GM21825 (cell line): ENCODE results near the gene CEP162.
"Not testable (repeated sequence)": the region's sequence is repeated elsewhere in the genome, so short reads cannot be mapped to it uniquely, and the experiment has no call there.

Source experiments
- ATAC-seq: cut with Tn5 transposase; IDR thresholded peaks from one replicate; pipeline ENCODE4 v1.9.1; 2021; ENCODE audit warnings: mild to moderate bottlenecking, moderate library complexity; ENCODE audit not compliant: unreplicated experiment

The CEP162 gene

DNA sequence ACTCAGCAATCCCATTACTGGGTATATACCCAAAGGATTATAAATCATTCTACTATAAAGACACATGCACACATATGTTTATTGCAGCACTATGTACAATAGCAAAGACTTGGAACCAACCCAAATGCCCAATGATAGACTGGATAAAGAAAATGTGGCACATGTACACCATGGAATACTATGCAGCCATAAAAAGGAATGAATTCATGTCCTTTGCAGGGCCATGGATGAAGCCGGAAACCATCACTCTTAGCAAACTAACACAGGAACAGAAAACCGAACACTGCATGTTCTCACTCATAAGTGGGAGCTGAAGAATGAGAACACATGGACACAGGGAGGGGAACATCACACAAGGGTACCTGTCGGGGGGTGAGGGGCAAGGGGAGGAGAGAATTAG lies 63.1 kb downstream of the CEP162 start:
- not testable (repeated sequence) for ATAC-seq

- ATAC-seq = no peak
Measured at GRCh38 chr6:84161190-84161589, 66.3 kb downstream of the CEP162 start.

- ATAC-seq = no peak
Measured at GRCh38 chr6:84156306-84156705, 71.1 kb downstream of the CEP162 start.

DNA sequence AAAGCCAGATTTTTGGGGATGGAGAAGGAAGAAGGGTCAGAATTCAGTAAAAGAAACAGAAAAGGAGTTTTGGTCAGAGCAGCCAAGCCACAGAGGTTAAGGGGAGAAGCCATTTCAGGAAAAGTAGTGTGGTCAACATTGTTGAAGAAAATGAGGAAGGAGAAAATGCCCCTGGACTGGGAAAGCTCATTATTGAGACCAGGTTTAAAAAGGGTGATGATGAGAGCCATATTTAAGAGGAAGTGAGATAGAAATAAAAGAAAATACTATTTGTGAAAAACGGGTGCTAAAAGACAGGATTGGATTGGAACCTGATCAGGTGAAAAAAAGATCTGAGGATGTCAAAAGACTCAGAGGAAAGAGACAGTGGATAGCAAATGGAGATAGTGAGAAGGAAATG lies 75.8 kb downstream of the CEP162 start:
- ATAC-seq = no peak

DNA sequence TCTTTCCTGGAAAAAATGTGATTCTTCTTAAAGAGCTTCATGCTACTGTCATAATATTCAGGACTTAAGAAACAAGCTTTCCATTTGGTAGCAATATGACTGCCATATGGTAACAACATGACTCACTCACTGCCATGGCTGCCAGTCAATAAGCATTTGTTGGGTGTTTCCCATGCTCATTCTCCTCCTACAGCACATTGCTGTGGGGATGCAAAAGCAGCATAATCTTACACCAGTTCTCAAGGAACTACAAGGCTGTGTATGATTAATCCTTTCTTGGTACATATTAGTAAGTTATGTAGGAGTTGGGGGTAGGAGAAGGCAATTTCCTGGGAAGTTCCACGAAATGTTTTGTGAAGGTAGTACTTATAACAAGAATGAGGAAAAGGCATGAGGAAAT lies 76.7 kb downstream of the CEP162 start:
- ATAC-seq = peak; percentile 86

GRCh38 chr6:84141521-84141920 lies 85.9 kb downstream of the CEP162 start:
- ATAC-seq = no peak

- no peak for ATAC-seq
Measured at GRCh38 chr6:84139311-84139710, 88.1 kb downstream of the CEP162 start.

GRCh38 chr6:84137989-84138575 lies 89.4 kb downstream of the CEP162 start:
- no peak for ATAC-seq

DNA sequence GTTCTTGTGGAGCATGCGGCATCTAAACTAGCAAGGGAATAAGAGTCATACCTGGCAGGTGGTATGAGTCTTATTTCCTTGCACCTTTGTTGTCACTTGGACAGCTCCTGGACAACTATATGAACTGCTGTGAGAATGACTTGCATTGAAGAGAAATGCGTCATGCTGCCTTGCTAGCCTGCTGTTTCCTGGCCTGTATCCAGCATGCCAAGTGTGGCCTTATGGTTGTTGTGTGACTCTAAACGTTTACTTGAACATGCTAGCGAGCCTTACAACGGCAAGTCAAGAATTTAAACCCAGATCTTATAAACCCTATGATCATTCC lies 90.4 kb downstream of the CEP162 start:
- ATAC-seq = no peak

- ATAC-seq = no peak
Measured at GRCh38 chr6:84136364-84137050, 90.9 kb downstream of the CEP162 start.

- ATAC-seq = no peak
Measured at GRCh38 chr6:84135291-84135690, 92.2 kb downstream of the CEP162 start.

DNA sequence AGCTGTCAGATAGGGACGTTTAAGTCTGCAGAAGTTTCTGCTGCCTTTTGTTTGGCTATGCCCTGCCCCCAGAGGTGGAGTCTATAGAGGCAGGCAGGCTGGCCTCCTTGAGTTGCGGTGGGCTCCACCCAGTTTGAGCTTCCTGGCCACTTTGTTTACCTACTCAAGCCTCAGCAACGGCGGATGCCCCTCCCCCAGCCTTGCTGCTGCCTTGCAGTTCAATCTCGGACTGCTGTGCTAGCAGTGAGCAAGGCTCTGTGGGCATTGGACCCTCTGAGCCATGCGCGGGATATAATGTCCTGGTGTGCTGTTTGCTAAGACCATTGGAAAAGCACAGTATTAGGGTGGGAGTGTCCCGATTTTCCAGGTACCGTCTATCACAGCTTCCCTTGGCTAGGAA lies 94.1 kb downstream of the CEP162 start:
- not testable (repeated sequence) for ATAC-seq

DNA sequence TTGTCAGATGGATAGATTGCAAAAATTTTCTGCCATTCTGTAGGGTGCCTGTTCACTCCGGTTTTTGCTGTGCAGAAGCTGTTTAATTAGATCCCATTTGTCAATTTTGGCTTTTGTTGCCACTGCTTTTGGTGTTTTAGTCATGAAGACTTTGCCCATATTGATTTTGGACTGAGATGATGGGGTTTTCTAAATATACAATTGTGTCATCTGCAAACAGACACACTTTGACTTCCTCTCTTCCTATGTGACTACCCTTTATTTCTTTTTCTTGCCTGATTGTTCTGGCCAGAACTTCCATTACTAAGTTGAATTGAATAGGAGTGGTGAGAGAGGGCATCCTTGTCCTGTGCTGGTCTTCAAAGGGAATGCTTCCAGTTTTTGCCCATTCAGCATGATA lies 97.9 kb downstream of the CEP162 start:
- ATAC-seq = not testable (repeated sequence)

GRCh38 chr6:84123186-84123585 lies 104.3 kb downstream of the CEP162 start:
- ATAC-seq = no peak

DNA sequence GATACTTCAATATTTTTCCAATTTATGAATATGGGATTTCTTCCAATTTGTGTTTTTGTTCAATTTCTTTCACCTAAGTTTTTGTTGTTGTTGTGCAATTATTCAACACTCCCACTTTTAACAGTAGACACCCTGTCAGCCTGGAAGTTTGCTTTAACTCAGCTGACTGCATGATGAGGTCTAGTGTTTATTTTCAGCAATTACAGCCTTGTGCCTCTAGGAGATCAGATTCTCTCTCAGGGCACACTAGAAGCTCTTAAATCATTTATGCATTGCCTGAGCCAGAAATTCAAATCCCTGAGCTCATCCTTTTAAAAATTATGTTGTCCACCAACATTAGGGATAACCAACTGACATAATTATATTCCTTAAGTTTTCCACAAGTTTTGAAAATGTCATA lies 108.2 kb downstream of the CEP162 start:
- ATAC-seq = no peak

DNA sequence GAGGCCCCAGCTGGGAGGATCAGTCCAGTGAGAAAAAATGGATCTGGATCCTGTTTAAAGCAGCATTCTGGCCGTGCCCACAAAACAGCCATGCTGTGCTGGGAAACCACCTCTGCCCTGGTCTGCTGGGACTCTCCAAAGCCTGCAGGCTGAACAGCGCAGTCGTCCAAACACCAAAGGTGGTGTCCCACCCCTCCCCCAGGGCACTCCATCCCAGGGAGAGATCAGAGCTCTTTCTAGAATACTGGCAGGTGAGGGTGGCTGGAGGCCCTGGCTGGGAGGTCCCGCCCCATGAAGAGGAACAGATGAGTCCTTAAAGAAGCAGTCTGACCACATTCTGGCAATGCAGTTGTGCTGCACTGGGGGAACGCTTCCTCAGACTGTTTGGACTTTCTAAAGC lies 109.3 kb downstream of the CEP162 start:
- ATAC-seq = no peak

- not testable (repeated sequence) for ATAC-seq
Measured at GRCh38 chr6:84114933-84115594, 112.4 kb downstream of the CEP162 start.

DNA sequence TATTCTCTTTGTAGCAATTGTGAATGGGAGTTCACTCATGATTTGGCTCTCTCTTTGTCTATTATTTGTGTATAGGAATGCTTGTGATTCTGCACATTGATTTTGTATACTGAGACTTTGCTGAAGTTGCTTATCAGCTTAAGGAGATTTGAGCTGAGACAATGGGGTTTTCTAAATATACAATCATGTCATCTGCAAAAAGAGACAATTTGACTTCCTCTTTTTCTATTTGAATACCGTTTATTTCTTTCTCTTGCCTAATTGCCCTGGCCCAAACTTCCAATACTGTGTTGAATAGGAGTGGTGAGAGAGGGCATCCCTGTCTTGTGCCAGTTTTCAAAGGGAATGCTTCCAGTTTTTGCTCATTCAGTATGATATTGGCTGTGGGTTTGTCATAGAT lies 116.1 kb downstream of the CEP162 start:
- ATAC-seq = not testable (repeated sequence)

DNA sequence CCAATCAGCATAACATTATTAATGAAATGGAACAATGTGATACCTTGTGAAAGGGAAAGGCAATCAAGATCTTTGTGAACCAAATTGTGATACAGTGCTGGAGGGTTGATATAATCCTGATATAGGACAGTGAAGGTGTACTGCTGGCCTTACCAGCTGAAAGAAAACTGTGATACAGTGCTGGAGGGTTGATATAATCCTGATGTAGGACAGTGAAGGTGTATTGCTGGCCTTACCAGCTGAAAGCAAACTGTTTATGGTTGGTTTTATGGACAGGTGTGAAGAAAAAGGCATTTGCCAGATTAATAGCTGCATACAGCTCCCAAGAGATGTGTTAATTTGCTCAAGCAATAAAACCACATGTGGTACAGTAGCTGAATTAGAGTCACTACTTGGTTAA lies 119.9 kb downstream of the CEP162 start:
- no peak for ATAC-seq

- not testable (repeated sequence) for ATAC-seq
Measured at GRCh38 chr6:84105215-84105924, 122.1 kb downstream of the CEP162 start.

DNA sequence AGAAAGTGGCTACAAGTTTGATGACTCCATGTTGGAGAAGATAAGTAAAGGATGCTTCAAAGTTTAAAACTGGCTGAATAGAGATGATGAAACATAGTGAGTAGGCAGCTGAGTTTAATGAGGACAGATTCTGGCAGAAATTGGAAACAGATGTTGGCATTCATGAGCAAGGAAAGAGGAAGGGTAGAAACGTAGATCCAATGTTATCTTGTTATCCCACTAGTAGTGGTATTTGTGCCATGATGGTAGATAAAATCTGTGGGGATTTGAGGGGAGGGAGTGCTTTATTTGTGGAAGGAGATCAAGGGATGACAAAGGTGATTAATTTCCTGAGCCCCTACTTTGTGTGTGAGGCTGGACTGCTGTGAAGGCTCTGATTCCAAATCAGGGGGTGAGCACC lies 124.4 kb downstream of the CEP162 start:
- no peak for ATAC-seq

GRCh38 chr6:84095156-84095555 lies 132.3 kb downstream of the CEP162 start:
- ATAC-seq = no peak
